SU-DHL-6 (cell line): ENCODE measurements around the gene HSBP1.

Experiments used
- CTCF ChIP-seq: fragments of 200-600 bp; sonication (generic); IDR thresholded peaks from one replicate; pipeline ENCODE4 v1.5.1; 2017; ENCODE audit warnings: antibody characterized with exemption, mild to moderate bottlenecking, low read length, moderate library complexity; ENCODE audit not compliant: insufficient read depth, poor library complexity, severe bottlenecking
- EZH2phosphoT487 ChIP-seq: fragments of 200-600 bp; sonication (generic), shearing (Covaris generic); conservative IDR thresholded peaks from 2 replicates; pipeline ENCODE4 v1.6.1; 2018; ENCODE audit warnings: mild to moderate bottlenecking, antibody characterized with exemption, low read length, moderate library complexity, mixed read lengths

GRCh38 chr16:83837566-83837965 lies 29.8 kb downstream of the HSBP1 start:
- no peak for TF ChIP-seq CTCF
- no peak for TF ChIP-seq EZH2phosphoT487
